Measurements from ENCODE around the gene HAP1. TPM values are rescaled to one million over a fixed set of nuclear protein-coding genes. Genes with fewer than 3 reads are reported as not detected.

HAP1 gene
- total and polyA plus RNA-seq, 2 of the 8 experiments (the other 6 are each of a cell fraction or from before 2014, with no cell fraction given), result 2.3 to 3.6 TPM

DNA sequence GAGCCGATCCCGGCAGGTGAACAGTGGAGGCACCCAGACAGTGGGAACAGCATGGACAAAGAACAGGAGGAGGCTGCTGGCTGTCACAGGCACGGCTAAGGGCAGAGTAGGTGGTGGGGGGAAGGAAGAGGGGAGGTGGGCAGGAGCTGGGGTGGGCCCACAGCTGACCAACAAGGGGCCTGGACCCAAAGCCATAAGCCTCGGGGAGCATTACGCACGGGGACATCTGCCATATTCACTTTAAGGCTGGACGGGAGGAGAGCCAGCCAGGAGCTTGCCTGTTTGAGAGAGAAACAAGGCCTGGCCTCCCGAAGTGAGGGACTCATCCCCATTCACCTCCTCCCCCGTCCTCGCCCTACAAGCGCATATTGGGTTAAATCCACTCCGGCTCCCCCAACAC lies 19.6 kb upstream of the HAP1 start (continued):
- TF ChIP-seq, protein P1, sequence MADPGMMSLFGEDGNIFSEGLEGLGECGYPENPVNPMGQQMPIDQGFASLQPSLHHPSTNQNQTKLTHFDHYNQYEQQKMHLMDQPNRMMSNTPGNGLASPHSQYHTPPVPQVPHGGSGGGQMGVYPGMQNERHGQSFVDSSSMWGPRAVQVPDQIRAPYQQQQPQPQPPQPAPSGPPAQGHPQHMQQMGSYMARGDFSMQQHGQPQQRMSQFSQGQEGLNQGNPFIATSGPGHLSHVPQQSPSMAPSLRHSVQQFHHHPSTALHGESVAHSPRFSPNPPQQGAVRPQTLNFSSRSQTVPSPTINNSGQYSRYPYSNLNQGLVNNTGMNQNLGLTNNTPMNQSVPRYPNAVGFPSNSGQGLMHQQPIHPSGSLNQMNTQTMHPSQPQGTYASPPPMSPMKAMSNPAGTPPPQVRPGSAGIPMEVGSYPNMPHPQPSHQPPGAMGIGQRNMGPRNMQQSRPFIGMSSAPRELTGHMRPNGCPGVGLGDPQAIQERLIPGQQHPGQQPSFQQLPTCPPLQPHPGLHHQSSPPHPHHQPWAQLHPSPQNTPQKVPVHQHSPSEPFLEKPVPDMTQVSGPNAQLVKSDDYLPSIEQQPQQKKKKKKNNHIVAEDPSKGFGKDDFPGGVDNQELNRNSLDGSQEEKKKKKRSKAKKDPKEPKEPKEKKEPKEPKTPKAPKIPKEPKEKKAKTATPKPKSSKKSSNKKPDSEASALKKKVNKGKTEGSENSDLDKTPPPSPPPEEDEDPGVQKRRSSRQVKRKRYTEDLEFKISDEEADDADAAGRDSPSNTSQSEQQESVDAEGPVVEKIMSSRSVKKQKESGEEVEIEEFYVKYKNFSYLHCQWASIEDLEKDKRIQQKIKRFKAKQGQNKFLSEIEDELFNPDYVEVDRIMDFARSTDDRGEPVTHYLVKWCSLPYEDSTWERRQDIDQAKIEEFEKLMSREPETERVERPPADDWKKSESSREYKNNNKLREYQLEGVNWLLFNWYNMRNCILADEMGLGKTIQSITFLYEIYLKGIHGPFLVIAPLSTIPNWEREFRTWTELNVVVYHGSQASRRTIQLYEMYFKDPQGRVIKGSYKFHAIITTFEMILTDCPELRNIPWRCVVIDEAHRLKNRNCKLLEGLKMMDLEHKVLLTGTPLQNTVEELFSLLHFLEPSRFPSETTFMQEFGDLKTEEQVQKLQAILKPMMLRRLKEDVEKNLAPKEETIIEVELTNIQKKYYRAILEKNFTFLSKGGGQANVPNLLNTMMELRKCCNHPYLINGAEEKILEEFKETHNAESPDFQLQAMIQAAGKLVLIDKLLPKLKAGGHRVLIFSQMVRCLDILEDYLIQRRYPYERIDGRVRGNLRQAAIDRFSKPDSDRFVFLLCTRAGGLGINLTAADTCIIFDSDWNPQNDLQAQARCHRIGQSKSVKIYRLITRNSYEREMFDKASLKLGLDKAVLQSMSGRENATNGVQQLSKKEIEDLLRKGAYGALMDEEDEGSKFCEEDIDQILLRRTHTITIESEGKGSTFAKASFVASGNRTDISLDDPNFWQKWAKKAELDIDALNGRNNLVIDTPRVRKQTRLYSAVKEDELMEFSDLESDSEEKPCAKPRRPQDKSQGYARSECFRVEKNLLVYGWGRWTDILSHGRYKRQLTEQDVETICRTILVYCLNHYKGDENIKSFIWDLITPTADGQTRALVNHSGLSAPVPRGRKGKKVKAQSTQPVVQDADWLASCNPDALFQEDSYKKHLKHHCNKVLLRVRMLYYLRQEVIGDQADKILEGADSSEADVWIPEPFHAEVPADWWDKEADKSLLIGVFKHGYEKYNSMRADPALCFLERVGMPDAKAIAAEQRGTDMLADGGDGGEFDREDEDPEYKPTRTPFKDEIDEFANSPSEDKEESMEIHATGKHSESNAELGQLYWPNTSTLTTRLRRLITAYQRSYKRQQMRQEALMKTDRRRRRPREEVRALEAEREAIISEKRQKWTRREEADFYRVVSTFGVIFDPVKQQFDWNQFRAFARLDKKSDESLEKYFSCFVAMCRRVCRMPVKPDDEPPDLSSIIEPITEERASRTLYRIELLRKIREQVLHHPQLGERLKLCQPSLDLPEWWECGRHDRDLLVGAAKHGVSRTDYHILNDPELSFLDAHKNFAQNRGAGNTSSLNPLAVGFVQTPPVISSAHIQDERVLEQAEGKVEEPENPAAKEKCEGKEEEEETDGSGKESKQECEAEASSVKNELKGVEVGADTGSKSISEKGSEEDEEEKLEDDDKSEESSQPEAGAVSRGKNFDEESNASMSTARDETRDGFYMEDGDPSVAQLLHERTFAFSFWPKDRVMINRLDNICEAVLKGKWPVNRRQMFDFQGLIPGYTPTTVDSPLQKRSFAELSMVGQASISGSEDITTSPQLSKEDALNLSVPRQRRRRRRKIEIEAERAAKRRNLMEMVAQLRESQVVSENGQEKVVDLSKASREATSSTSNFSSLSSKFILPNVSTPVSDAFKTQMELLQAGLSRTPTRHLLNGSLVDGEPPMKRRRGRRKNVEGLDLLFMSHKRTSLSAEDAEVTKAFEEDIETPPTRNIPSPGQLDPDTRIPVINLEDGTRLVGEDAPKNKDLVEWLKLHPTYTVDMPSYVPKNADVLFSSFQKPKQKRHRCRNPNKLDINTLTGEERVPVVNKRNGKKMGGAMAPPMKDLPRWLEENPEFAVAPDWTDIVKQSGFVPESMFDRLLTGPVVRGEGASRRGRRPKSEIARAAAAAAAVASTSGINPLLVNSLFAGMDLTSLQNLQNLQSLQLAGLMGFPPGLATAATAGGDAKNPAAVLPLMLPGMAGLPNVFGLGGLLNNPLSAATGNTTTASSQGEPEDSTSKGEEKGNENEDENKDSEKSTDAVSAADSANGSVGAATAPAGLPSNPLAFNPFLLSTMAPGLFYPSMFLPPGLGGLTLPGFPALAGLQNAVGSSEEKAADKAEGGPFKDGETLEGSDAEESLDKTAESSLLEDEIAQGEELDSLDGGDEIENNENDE (IDR thresholded peaks at IDR 0.05; ENCODE audit: insufficient replicate concordance, low read length), result no peak
- TF ChIP-seq SP1 (IDR thresholded peaks at IDR 0.05; ENCODE audit: low read depth, low read length) (no peak), BRCA1 (IDR thresholded peaks at IDR 0.05; ENCODE audit: low read depth, low read length) (no peak), TEAD4 (IDR thresholded peaks at IDR 0.05; ENCODE audit: low read depth, low read length) (no peak), FOSL1 (IDR thresholded peaks at IDR 0.05; ENCODE audit: insufficient read depth, low read depth, low read length) (no peak), KDM5A (IDR thresholded peaks at IDR 0.05; ENCODE audit: low read length) (no peak), GTF2F1 (IDR thresholded peaks at IDR 0.05; ENCODE audit: borderline replicate concordance, low read depth, low read length) (no peak), JUND (IDR thresholded peaks at IDR 0.05; ENCODE audit: low read length) (no peak), RAD21 (IDR thresholded peaks at IDR 0.05 in 1 of 2, conservative IDR thresholded peaks at IDR 0.05 in 1 of 2; ENCODE audit: low read depth in 2 of 2, low read length in 2 of 2) (no peak)
- TF ChIP-seq, protein P2, sequence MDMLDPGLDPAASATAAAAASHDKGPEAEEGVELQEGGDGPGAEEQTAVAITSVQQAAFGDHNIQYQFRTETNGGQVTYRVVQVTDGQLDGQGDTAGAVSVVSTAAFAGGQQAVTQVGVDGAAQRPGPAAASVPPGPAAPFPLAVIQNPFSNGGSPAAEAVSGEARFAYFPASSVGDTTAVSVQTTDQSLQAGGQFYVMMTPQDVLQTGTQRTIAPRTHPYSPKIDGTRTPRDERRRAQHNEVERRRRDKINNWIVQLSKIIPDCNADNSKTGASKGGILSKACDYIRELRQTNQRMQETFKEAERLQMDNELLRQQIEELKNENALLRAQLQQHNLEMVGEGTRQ (IDR thresholded peaks at IDR 0.05; ENCODE audit: low read length), result no peak
- TF ChIP-seq, protein P3, sequence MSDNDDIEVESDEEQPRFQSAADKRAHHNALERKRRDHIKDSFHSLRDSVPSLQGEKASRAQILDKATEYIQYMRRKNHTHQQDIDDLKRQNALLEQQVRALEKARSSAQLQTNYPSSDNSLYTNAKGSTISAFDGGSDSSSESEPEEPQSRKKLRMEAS (IDR thresholded peaks at IDR 0.05), result no peak

Data from H1 (cell line).